ENCODE data around the gene PARVG.

PARVG gene

DNA sequence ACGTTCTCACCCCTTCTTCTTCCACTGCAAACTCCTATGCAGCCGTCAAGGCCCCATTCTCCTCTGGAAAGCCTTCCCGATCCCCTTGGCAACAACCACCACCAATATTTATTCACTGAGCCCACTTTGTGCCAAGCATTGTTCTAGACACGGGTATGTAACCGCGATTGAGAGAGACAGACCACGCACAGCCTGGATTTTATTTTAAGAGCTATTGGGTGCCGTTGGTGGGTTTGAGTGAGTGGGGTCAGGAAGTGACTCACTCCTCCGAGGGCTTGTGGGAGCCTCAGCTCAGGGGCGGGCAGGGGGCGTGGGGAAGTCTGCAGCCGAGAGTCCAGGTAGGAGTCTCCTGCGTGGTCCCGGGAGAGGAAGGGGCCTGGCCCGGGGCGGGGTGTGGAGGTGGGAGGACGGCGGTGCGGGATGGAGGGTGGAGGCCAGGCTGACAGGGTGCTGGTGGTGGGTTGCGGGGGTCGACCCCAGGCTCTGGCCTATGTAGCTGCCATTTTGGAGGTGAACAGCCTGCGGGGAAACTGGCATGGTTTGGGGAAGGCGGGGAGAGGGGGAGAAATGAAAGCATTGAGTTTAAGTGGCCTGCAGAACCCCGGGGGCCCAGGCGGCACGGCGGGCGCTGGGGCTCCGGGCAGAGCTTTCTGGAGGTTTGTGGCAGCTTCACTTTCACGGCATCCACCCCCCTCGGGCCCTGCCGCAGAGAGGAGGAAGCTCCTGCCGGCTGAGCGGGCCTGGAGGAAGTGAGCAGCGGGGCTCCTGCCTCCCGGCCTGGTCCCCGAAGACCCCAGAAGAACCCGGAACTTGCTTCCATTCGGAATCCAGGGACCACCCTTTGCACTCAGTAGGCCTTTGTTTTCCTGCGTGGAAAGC is 547 bp downstream of the PARVG start:
- POLR2A ChIA-PET, result no interaction called here
- peak; percentile 91 for TF ChIP-seq EGR2 (tag by site-specific recombination; IDR thresholded peaks at IDR 0.05; ENCODE audit: low read depth)
- peak; percentile 78 for TF ChIP-seq ZFHX2 (tag by site-specific recombination; conservative IDR thresholded peaks at IDR 0.05)
- peak; percentile 92 for TF ChIP-seq ZFP3 (tag by site-specific recombination; IDR thresholded peaks at IDR 0.05; ENCODE audit: low read depth)
- TF ChIP-seq ZNF670 (tag by site-specific recombination; IDR thresholded peaks at IDR 0.05; ENCODE audit: low read depth), result no peak
- no peak for TF ChIP-seq ZBTB7A (tag by site-specific recombination; IDR thresholded peaks at IDR 0.05; ENCODE audit: low read depth)
- TF ChIP-seq, protein P1, sequence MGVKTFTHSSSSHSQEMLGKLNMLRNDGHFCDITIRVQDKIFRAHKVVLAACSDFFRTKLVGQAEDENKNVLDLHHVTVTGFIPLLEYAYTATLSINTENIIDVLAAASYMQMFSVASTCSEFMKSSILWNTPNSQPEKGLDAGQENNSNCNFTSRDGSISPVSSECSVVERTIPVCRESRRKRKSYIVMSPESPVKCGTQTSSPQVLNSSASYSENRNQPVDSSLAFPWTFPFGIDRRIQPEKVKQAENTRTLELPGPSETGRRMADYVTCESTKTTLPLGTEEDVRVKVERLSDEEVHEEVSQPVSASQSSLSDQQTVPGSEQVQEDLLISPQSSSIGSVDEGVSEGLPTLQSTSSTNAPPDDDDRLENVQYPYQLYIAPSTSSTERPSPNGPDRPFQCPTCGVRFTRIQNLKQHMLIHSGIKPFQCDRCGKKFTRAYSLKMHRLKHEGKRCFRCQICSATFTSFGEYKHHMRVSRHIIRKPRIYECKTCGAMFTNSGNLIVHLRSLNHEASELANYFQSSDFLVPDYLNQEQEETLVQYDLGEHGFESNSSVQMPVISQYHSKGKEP (tag by site-specific recombination; IDR thresholded peaks at IDR 0.05), result no peak
- TF ChIP-seq ZFP37 (tag by site-specific recombination; IDR thresholded peaks at IDR 0.05), result no peak
- Histone ChIP-seq H3K4me3 (ENCODE audit: low read depth, low read length) (no peak overlapping the region), H3K27ac (ENCODE audit: extremely low read depth, low read depth, low read length) (no peak overlapping the region), H3K9me3 (ENCODE audit: control insufficient read depth, insufficient read depth, low read depth, low read length) (no peaks in the 10 kb centered on the region), H3K4me1 (ENCODE audit: control insufficient read depth, insufficient read depth, low read length) (peaks cover 10% of the 10 kb centered on the region), H3K36me3 (ENCODE audit: control insufficient read depth in 2 of 2, insufficient read depth in 1 of 2, low read length in 2 of 2) (no peaks in the 10 kb centered on the region)
- CTCF ChIA-PET, result no interaction called here

DNA sequence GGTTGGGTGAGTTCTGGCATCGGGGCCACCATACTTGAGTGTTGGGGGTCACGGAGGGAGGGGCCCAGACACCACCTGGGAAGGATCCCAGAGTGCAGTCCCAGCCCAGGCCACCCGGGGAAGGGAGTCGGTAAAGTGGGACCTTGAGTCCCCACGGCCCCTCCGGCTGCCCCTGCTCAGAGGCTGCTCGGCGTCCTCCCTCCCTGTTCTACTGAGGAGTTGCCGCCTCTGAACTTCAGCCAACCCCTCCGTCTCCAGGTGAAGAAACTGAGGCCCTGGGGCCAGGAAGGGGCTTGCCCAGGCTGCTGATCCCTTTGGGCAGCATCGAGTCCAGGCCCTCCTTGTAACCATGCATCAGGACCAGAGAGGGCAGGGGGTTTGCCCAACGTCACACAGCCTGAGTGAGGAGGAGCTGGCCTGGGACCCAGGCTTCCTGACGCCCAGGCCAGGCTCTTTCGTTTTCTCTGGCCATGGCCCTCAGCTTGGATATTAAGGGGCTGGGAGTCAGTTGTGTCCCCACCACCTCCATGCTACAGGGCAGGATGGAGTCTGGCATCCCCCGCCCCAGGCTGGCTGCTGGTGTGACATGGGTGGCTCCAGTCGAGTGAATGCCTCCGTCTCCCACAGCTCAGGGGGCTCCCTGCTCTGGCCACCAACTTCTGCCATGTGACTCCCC is 1.3 kb downstream of the PARVG start:
- TF ChIP-seq, protein P2, sequence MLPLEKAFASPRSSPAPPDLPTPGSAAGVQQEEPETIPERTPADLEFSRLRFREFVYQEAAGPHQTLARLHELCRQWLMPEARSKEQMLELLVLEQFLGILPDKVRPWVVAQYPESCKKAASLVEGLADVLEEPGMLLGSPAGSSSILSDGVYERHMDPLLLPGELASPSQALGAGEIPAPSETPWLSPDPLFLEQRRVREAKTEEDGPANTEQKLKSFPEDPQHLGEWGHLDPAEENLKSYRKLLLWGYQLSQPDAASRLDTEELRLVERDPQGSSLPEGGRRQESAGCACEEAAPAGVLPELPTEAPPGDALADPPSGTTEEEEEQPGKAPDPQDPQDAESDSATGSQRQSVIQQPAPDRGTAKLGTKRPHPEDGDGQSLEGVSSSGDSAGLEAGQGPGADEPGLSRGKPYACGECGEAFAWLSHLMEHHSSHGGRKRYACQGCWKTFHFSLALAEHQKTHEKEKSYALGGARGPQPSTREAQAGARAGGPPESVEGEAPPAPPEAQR (tag by site-specific recombination; IDR thresholded peaks at IDR 0.05), result no peak
- 0 out of 2 replicates have a peak, but pooled peaks have one; percentile 62 for TF ChIP-seq ZNF768 (tag by site-specific recombination; IDR thresholded peaks at IDR 0.05)
- CTCF ChIA-PET, result no interaction called here
- Histone ChIP-seq H3K9me3 (ENCODE audit: control insufficient read depth, insufficient read depth, low read depth, low read length) (no peaks in the 10 kb centered on the region), H3K27ac (ENCODE audit: extremely low read depth, low read depth, low read length) (no peak overlapping the region), H3K4me3 (ENCODE audit: low read depth, low read length) (no peak overlapping the region), H3K36me3 (ENCODE audit: control insufficient read depth in 2 of 2, insufficient read depth in 1 of 2, low read length in 2 of 2) (no peaks in the 10 kb centered on the region), H3K4me1 (ENCODE audit: control insufficient read depth, insufficient read depth, low read length) (peaks cover 10% of the 10 kb centered on the region)
- POLR2A ChIA-PET, result no interaction called here

DNA sequence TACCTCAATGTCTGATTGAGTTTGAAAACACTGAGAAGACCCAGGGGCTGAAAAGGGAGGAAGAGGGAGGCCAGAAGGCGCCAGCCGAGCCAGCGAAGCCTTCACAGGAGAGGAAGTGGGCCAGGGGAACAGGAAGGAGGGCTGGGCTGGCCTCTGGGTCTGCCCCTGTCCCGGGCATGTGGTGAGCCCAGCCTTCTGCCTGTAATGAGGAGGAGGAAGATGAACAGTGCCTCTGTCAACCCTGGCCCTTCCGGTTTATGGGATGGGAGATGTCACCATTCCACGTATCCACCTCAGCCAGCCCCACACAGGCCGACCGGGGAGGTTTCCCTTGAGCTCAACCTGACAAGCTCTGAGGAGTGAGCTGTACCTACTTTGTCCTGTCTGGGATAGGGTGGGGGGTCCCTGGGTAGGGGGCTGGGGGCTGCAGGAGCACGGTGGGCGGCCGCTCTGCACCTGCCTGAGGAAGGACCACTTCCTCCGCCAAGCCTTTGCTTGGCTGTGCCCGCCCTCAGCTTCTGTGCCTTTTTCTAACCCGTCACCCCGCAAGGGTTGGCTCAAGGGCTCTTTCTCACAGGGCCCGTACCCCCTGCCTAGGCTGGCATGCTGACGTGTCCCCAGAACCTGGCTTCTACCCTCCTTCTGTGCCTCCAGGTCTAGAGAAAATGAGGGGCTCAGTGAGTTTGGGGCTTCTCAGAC is 2.0 kb downstream of the PARVG start:
- Histone ChIP-seq H3K36me3 (ENCODE audit: control insufficient read depth in 2 of 2, insufficient read depth in 1 of 2, low read length in 2 of 2) (no peaks in the 10 kb centered on the region), H3K4me3 (ENCODE audit: low read depth, low read length) (no peak overlapping the region), H3K27ac (ENCODE audit: extremely low read depth, low read depth, low read length) (no peak overlapping the region), H3K4me1 (ENCODE audit: control insufficient read depth, insufficient read depth, low read length) (peaks cover 10% of the 10 kb centered on the region), H3K9me3 (ENCODE audit: control insufficient read depth, insufficient read depth, low read depth, low read length) (no peaks in the 10 kb centered on the region)
- ChIA-PET CTCF (interaction anchor here (0.8 kb wide), 1 partner anchor 189 kb away, joined by 3 read pairs; no protein-coding TSS in a partner anchor), POLR2A (no interaction called here)
- TF ChIP-seq, protein P3, sequence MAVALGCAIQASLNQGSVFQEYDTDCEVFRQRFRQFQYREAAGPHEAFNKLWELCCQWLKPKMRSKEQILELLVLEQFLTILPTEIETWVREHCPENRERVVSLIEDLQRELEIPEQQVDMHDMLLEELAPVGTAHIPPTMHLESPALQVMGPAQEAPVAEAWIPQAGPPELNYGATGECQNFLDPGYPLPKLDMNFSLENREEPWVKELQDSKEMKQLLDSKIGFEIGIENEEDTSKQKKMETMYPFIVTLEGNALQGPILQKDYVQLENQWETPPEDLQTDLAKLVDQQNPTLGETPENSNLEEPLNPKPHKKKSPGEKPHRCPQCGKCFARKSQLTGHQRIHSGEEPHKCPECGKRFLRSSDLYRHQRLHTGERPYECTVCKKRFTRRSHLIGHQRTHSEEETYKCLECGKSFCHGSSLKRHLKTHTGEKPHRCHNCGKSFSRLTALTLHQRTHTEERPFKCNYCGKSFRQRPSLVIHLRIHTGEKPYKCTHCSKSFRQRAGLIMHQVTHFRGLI (tag by site-specific recombination; IDR thresholded peaks at IDR 0.05), result no peak
- TF ChIP-seq, protein P4, sequence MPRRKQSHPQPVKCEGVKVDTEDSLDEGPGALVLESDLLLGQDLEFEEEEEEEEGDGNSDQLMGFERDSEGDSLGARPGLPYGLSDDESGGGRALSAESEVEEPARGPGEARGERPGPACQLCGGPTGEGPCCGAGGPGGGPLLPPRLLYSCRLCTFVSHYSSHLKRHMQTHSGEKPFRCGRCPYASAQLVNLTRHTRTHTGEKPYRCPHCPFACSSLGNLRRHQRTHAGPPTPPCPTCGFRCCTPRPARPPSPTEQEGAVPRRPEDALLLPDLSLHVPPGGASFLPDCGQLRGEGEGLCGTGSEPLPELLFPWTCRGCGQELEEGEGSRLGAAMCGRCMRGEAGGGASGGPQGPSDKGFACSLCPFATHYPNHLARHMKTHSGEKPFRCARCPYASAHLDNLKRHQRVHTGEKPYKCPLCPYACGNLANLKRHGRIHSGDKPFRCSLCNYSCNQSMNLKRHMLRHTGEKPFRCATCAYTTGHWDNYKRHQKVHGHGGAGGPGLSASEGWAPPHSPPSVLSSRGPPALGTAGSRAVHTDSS (tag by site-specific recombination; IDR thresholded peaks at IDR 0.05), result no peak
- TF ChIP-seq, protein P5, sequence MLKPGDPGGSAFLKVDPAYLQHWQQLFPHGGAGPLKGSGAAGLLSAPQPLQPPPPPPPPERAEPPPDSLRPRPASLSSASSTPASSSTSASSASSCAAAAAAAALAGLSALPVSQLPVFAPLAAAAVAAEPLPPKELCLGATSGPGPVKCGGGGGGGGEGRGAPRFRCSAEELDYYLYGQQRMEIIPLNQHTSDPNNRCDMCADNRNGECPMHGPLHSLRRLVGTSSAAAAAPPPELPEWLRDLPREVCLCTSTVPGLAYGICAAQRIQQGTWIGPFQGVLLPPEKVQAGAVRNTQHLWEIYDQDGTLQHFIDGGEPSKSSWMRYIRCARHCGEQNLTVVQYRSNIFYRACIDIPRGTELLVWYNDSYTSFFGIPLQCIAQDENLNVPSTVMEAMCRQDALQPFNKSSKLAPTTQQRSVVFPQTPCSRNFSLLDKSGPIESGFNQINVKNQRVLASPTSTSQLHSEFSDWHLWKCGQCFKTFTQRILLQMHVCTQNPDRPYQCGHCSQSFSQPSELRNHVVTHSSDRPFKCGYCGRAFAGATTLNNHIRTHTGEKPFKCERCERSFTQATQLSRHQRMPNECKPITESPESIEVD (tag by site-specific recombination; IDR thresholded peaks at IDR 0.05), result no peak
- TF ChIP-seq MYNN (tag by site-specific recombination; IDR thresholded peaks at IDR 0.05; ENCODE audit: borderline replicate concordance) (no peak), ZNF24 (tag by site-specific recombination; IDR thresholded peaks at IDR 0.05) (no peak), ZNF473 (tag by site-specific recombination; IDR thresholded peaks at IDR 0.05) (no peak), ZNF239 (tag by site-specific recombination; IDR thresholded peaks at IDR 0.05) (no peak), ZNF747 (tag by site-specific recombination; IDR thresholded peaks at IDR 0.05) (no peak), HOXC10 (CRISPR knock-in tag; IDR thresholded peaks at IDR 0.05) (no peak), ZNF133 (tag by site-specific recombination; IDR thresholded peaks at IDR 0.05) (no peak)
